ENCODE measurements around the gene POC1B. TPM values are rescaled to one million over a fixed set of nuclear protein-coding genes. Genes with fewer than 3 reads are reported as not detected.

The POC1B gene
- polyA plus RNA-seq, 1 donor (not counting 4 experiments of a cell fraction or from before 2014, with no cell fraction given), result 16.4 TPM

DNA sequence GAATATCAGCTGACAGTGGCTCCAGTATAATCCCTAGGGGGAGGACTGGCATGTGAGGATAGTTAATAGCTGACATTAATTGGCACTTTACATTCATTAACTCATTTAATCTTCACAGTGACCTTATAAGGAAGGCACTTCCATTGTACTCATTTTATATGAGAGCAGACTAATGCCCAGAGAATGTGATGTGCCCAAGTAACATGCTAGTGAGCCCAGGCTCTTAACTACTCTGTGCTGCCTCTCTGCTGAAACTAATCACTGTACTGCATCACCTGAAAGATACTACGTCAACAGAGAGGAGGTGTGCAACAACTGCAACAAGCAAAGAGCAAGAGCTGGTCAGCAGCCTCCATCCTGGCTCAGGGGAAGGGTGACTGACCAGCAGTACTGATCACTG, 41.4 kb downstream of the POC1B start:
- Histone ChIP-seq H4K20me1 (ENCODE audit: control insufficient read depth, extremely low read depth, insufficient read depth, low read length) (no peaks in the 10 kb centered on the region), H3K4me1 (ENCODE audit: control insufficient read depth, extremely low read depth, insufficient read depth, low read length) (peaks cover 2% of the 10 kb centered on the region), H3K79me2 (ENCODE audit: control insufficient read depth, insufficient read depth, low read length) (no peaks in the 10 kb centered on the region), H3K9me1 (ENCODE audit: control insufficient read depth, extremely low read depth, insufficient read depth, low read length) (no peaks in the 10 kb centered on the region), H3K27me3 (ENCODE audit: control insufficient read depth, extremely low read depth, insufficient read depth, low read length) (no peaks in the 10 kb centered on the region), H3K4me2 (ENCODE audit: control insufficient read depth, extremely low read depth, insufficient read depth, low read depth, low read length) (no peak overlapping the region), H3K9ac (ENCODE audit: control insufficient read depth, extremely low read depth, insufficient read depth, low read length) (no peak overlapping the region), H3K27ac (ENCODE audit: control insufficient read depth, insufficient read depth, low read length) (no peak overlapping the region), H3K9me3 (ENCODE audit: control insufficient read depth, low read depth, low read length) (no peaks in the 10 kb centered on the region), H3K36me3 (ENCODE audit: control insufficient read depth in 2 of 2, extremely low read depth in 1 of 2, insufficient read depth in 2 of 2, low read length in 2 of 2) (peaks cover 0 to 1% of the 10 kb centered on the region in 2 experiments), H2AFZ (ENCODE audit: control insufficient read depth, low read length) (no peak overlapping the region), H3K4me3 (ENCODE audit: control insufficient read depth in 2 of 3, extremely low read depth in 1 of 3, insufficient read depth in 2 of 3, low read depth in 1 of 3, low read length in 3 of 3) (no peak overlapping the region)
- TF ChIP-seq, protein P1, sequence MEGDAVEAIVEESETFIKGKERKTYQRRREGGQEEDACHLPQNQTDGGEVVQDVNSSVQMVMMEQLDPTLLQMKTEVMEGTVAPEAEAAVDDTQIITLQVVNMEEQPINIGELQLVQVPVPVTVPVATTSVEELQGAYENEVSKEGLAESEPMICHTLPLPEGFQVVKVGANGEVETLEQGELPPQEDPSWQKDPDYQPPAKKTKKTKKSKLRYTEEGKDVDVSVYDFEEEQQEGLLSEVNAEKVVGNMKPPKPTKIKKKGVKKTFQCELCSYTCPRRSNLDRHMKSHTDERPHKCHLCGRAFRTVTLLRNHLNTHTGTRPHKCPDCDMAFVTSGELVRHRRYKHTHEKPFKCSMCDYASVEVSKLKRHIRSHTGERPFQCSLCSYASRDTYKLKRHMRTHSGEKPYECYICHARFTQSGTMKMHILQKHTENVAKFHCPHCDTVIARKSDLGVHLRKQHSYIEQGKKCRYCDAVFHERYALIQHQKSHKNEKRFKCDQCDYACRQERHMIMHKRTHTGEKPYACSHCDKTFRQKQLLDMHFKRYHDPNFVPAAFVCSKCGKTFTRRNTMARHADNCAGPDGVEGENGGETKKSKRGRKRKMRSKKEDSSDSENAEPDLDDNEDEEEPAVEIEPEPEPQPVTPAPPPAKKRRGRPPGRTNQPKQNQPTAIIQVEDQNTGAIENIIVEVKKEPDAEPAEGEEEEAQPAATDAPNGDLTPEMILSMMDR (optimal IDR thresholded peaks at IDR 0.05 in 1 of 3, IDR thresholded peaks at IDR 0.05 in 1 of 3, conservative IDR thresholded peaks at IDR 0.05 in 1 of 3; ENCODE audit: extremely low read depth in 1 of 3, insufficient read depth in 2 of 3, low read length in 3 of 3), result no peak
- TF ChIP-seq EZH2 (IDR thresholded peaks at IDR 0.05; ENCODE audit: low read length), result no peak
- dilution Hi-C loops (cut with MboI; ENCODE audit: extremely low pct_ligation_motif_present, low sequenced_read_pairs), result no loop called here
- DNase-seq (ENCODE audit: low read depth, low spot score), result no peak
- no peak for FAIRE-seq

DNA sequence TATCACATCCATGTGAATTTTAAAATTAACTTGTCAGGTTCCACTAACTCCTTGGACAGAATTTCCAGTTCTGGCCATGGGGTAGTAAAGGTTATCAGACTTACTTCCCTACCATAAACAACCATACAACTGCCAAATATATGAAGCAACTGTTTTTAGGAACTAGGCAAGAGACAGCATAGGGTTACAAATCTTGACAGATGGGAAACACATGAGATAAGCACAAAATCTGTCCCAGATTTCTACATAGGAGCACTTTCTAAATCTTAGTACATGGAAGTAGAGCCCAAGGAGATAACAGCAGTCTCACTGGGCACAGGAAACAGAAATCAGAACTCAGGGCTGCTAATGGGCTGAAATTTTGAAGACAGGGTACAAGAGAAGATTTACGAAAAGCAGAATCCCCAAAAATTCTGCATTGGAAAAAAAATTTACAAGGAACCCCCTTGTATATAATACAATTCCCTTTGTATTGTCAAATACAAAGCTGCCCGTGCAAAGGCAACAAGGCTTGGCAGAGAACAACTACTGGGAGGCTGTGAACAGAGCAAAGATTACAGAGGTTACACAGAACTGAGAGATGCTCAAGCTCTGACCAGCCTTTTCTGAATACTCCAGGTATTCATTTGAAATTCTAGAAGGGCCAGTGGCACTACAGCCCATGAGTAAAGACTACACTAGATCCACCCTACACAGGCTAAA, 44.5 kb downstream of the POC1B start:
- H3K9me1 ChIP-seq (ENCODE audit: control insufficient read depth, extremely low read depth, insufficient read depth, low read length), result no peaks in the 10 kb centered on the region
- H3K79me2 ChIP-seq (ENCODE audit: control insufficient read depth, insufficient read depth, low read length), result no peaks in the 10 kb centered on the region
- no peak for FAIRE-seq
- dilution Hi-C loops (cut with MboI; ENCODE audit: extremely low pct_ligation_motif_present, low sequenced_read_pairs), result no loop called here
- H3K4me1 ChIP-seq (ENCODE audit: control insufficient read depth, extremely low read depth, insufficient read depth, low read length), result peaks cover 7% of the 10 kb centered on the region
- H3K36me3 ChIP-seq (ENCODE audit: control insufficient read depth in 2 of 2, extremely low read depth in 1 of 2, insufficient read depth in 2 of 2, low read length in 2 of 2), result no peaks in the 10 kb centered on the region
- H3K4me2 ChIP-seq (ENCODE audit: control insufficient read depth, extremely low read depth, insufficient read depth, low read depth, low read length), result no peak overlapping the region
- no peak for TF ChIP-seq EZH2 (IDR thresholded peaks at IDR 0.05; ENCODE audit: low read length)
- TF ChIP-seq, protein P1 (optimal IDR thresholded peaks at IDR 0.05 in 1 of 3, IDR thresholded peaks at IDR 0.05 in 1 of 3, conservative IDR thresholded peaks at IDR 0.05 in 1 of 3; ENCODE audit: extremely low read depth in 1 of 3, insufficient read depth in 2 of 3, low read length in 3 of 3), result no peak
- no peak overlapping the region for H2AFZ ChIP-seq (ENCODE audit: control insufficient read depth, low read length)
- H3K9me3 ChIP-seq (ENCODE audit: control insufficient read depth, low read depth, low read length), result no peaks in the 10 kb centered on the region
- H3K27ac ChIP-seq (ENCODE audit: control insufficient read depth, insufficient read depth, low read length), result no peak overlapping the region
- no peak overlapping the region for H3K4me3 ChIP-seq (ENCODE audit: control insufficient read depth in 2 of 3, extremely low read depth in 1 of 3, insufficient read depth in 2 of 3, low read depth in 1 of 3, low read length in 3 of 3)
- no peaks in the 10 kb centered on the region for H4K20me1 ChIP-seq (ENCODE audit: control insufficient read depth, extremely low read depth, insufficient read depth, low read length)
- DNase-seq (ENCODE audit: low read depth, low spot score), result no peak
- H3K27me3 ChIP-seq (ENCODE audit: control insufficient read depth, extremely low read depth, insufficient read depth, low read length), result no peaks in the 10 kb centered on the region
- no peak overlapping the region for H3K9ac ChIP-seq (ENCODE audit: control insufficient read depth, extremely low read depth, insufficient read depth, low read length)

All from keratinocyte (primary cell).